Hepatocyte (in vitro differentiated cells): ENCODE results near the gene FAT4. TPM values are rescaled to one million over a fixed set of nuclear protein-coding genes. Genes with fewer than 3 reads are reported as not detected.

Experiments used
- DNase-seq: peaks from one replicate; pipeline ENCODE4 v3.0.0-alpha.2; 2016; ENCODE audit warnings: low spot score
- H2AFZ ChIP-seq: fragments of 200-600 bp; sonication (generic); 2 replicates; pipeline ENCODE4 v1.6.0; 2016; ENCODE audit warnings: antibody characterized with exemption, mild to moderate bottlenecking
- H3K27ac ChIP-seq: fragments of 200-600 bp; sonication (generic); 2 replicates; pipeline ENCODE4 v1.5.1; 2016; ENCODE audit warnings: mild to moderate bottlenecking
- H3K27me3 ChIP-seq: fragments of 200-600 bp; sonication (generic); 2 replicates; pipeline ENCODE4 v1.6.1; 2016
- H3K36me3 ChIP-seq: fragments of 200-600 bp; sonication (generic); replicated peaks from 2 replicates; pipeline ENCODE4 v1.5.1; 2016; ENCODE audit warnings: low read depth; ENCODE audit not compliant: insufficient read depth
- H3K4me1 ChIP-seq: fragments of 200-600 bp; sonication (generic); 2 replicates; pipeline ENCODE4 v1.5.1; 2016; ENCODE audit warnings: mild to moderate bottlenecking, moderate library complexity; ENCODE audit not compliant: insufficient read depth
- H3K4me2 ChIP-seq: fragments of 200-600 bp; sonication (generic); 2 replicates; pipeline ENCODE4 v1.6.0; 2016
- H3K4me3 ChIP-seq: fragments of 200-600 bp; sonication (generic); 2 replicates; pipeline ENCODE4 v1.5.1; 2016; ENCODE audit warnings: mild to moderate bottlenecking
- H3K79me2 ChIP-seq: fragments of 200-600 bp; sonication (generic); 2 replicates; pipeline ENCODE4 v1.6.0; 2017; ENCODE audit warnings: mild to moderate bottlenecking
- H3K9me2 ChIP-seq: fragments of 200-600 bp; sonication (generic); replicated peaks from 2 replicates; pipeline ENCODE4 v1.6.0; 2017; ENCODE audit warnings: mild to moderate bottlenecking; ENCODE audit not compliant: insufficient read depth
- H3K9me3 ChIP-seq: fragments of 200-600 bp; sonication (generic); 2 replicates; pipeline ENCODE4 v1.5.1; 2016; ENCODE audit warnings: low read depth, mild to moderate bottlenecking
- H4K20me1 ChIP-seq: fragments of 200-600 bp; sonication (generic); 2 replicates; pipeline ENCODE4 v1.6.0; 2016; ENCODE audit warnings: mild to moderate bottlenecking; ENCODE audit not compliant: insufficient read depth, poor library complexity, severe bottlenecking
- CTCF ChIP-seq: fragments of 200-600 bp; sonication (generic); IDR thresholded peaks from 2 replicates; pipeline ENCODE4 v1.5.1; 2016; ENCODE audit warnings: antibody characterized with exemption, mild to moderate bottlenecking; ENCODE audit not compliant: poor library complexity
- EZH2 ChIP-seq: fragments of 200-600 bp; sonication (generic); IDR thresholded peaks from 2 replicates; pipeline ENCODE4 v1.6.1; 2016; ENCODE audit warnings: antibody characterized with exemption, mild to moderate bottlenecking, borderline replicate concordance
- EZH2phosphoT487 ChIP-seq: fragments of 200-600 bp; sonication (generic); IDR thresholded peaks from one replicate; pipeline ENCODE4 v1.6.1; 2018; ENCODE audit warnings: antibody characterized with exemption, mild to moderate bottlenecking, low read depth, moderate library complexity; ENCODE audit not compliant: unreplicated experiment, severe bottlenecking
- WGBS: methylation state at CpG from one replicate; pipeline ENCODE4 v1.1.6; 2016; ENCODE audit warnings: low lambda C conversion rate; ENCODE audit errors: missing lambda C conversion rate; 5-methylcytosine and 5-hydroxymethylcytosine counted together
- polyA plus RNA-seq: library from polyadenylated mRNA; unstranded; fragments of >200 nt; fragmentation: Nextera tagmentation; extraction: Ambion mirVana; gene quantifications from 2 replicates; pipeline ENCODE4 v1.2.1, GENCODE V29; 2016
- total RNA-seq: library from RNA; depleted of rRNA; stranded (reverse); fragments of >200 nt; gene quantifications from 2 replicates; pipeline ENCODE4 v1.2.3, GENCODE V29; 2014

The FAT4 gene
- total and polyA plus RNA-seq, 2 experiments from 2014 or later: 2.9 to 59.5 TPM

GRCh38 chr4:125267630-125268029, 47.1 kb upstream of the FAT4 start:
- no peak for DNase-seq
- Histone ChIP-seq H3K4me3 (no peak overlapping the region), H3K9me3 (no peaks in the 10 kb centered on the region), H3K9me2 (no peaks in the 10 kb centered on the region), H3K4me1 (peaks cover 5% of the 10 kb centered on the region), H3K27ac (no peak overlapping the region), H2AFZ (no peak overlapping the region), H4K20me1 (no peaks in the 10 kb centered on the region), H3K4me2 (peak overlapping the region; percentile 19), H3K79me2 (no peaks in the 10 kb centered on the region), H3K27me3 (no peaks in the 10 kb centered on the region), H3K36me3 (no peaks in the 10 kb centered on the region)
- TF ChIP-seq EZH2phosphoT487 (no peak), CTCF (no peak), EZH2 (no peak)
- 65% methylated on average over 3 of the region's 3 CpGs for whole genome bisulfite sequencing

- H4K20me1 ChIP-seq: no peaks in the 10 kb centered on the region
- no peaks in the 10 kb centered on the region for H3K9me3 ChIP-seq
- H3K9me2 ChIP-seq: no peaks in the 10 kb centered on the region
- no peak overlapping the region for H3K4me3 ChIP-seq
- no peak overlapping the region for H3K4me2 ChIP-seq
- no peaks in the 10 kb centered on the region for H3K36me3 ChIP-seq
- no peaks in the 10 kb centered on the region for H3K79me2 ChIP-seq
- DNase-seq: no peak
- no peak overlapping the region for H3K27ac ChIP-seq
- H3K4me1 ChIP-seq: peaks cover 5% of the 10 kb centered on the region
- 79% methylated on average over 5 of the region's 5 CpGs for WGBS
- H2AFZ ChIP-seq: no peak overlapping the region
- no peaks in the 10 kb centered on the region for H3K27me3 ChIP-seq
- TF ChIP-seq CTCF (no peak), EZH2 (no peak), EZH2phosphoT487 (no peak)
These were observed 46.5 kb upstream of the FAT4 start for GRCh38 chr4:125268068-125268755.

GRCh38 chr4:125276811-125277210, 37.9 kb upstream of the FAT4 start:
- Histone ChIP-seq H4K20me1 (no peaks in the 10 kb centered on the region), H3K27ac (no peak overlapping the region), H3K9me2 (no peaks in the 10 kb centered on the region), H3K36me3 (no peaks in the 10 kb centered on the region), H3K4me3 (no peak overlapping the region), H3K4me2 (no peak overlapping the region), H3K27me3 (no peaks in the 10 kb centered on the region), H2AFZ (no peak overlapping the region), H3K4me1 (no peaks in the 10 kb centered on the region), H3K79me2 (no peaks in the 10 kb centered on the region), H3K9me3 (no peaks in the 10 kb centered on the region)
- no peak for DNase-seq
- WGBS: 87% methylated on average over 1 of the region's 1 CpG
- no peak for TF ChIP-seq EZH2phosphoT487

- no peak for TF ChIP-seq EZH2
- no peak for TF ChIP-seq CTCF
- no peak for TF ChIP-seq EZH2phosphoT487
- no peak overlapping the region for H2AFZ ChIP-seq
- 96% methylated on average over 3 of the region's 3 CpGs for WGBS
- no peaks in the 10 kb centered on the region for H3K4me1 ChIP-seq
- no peaks in the 10 kb centered on the region for H3K9me2 ChIP-seq
- H3K27ac ChIP-seq: no peak overlapping the region
- no peak for DNase-seq
- no peaks in the 10 kb centered on the region for H3K36me3 ChIP-seq
- H3K27me3 ChIP-seq: no peaks in the 10 kb centered on the region
- H3K4me3 ChIP-seq: no peak overlapping the region
- no peaks in the 10 kb centered on the region for H3K9me3 ChIP-seq
- H4K20me1 ChIP-seq: no peaks in the 10 kb centered on the region
- H3K79me2 ChIP-seq: no peaks in the 10 kb centered on the region
- no peak overlapping the region for H3K4me2 ChIP-seq
These were observed 37.0 kb upstream of the FAT4 start for GRCh38 chr4:125277790-125278189.
